ENCODE measurements around the gene SMPD3.

GRCh38 chr16:68359398-68360191, 88.7 kb downstream of the SMPD3 start:
- no peak for TF ChIP-seq CTCF (IDR thresholded peaks at IDR 0.05)
- TF ChIP-seq POLR2AphosphoS5 (IDR thresholded peaks at IDR 0.05), result no peak
